ENCODE measurements around the gene MMP15. TPM values are rescaled to one million over a fixed set of nuclear protein-coding genes. Genes with fewer than 3 reads are reported as not detected.

MMP15 gene
- total and polyA plus RNA-seq, 2 of the 13 experiments (the other 11 are each of a cell fraction or from before 2014, with no cell fraction given) = 35.2 to 44.9 TPM

DNA sequence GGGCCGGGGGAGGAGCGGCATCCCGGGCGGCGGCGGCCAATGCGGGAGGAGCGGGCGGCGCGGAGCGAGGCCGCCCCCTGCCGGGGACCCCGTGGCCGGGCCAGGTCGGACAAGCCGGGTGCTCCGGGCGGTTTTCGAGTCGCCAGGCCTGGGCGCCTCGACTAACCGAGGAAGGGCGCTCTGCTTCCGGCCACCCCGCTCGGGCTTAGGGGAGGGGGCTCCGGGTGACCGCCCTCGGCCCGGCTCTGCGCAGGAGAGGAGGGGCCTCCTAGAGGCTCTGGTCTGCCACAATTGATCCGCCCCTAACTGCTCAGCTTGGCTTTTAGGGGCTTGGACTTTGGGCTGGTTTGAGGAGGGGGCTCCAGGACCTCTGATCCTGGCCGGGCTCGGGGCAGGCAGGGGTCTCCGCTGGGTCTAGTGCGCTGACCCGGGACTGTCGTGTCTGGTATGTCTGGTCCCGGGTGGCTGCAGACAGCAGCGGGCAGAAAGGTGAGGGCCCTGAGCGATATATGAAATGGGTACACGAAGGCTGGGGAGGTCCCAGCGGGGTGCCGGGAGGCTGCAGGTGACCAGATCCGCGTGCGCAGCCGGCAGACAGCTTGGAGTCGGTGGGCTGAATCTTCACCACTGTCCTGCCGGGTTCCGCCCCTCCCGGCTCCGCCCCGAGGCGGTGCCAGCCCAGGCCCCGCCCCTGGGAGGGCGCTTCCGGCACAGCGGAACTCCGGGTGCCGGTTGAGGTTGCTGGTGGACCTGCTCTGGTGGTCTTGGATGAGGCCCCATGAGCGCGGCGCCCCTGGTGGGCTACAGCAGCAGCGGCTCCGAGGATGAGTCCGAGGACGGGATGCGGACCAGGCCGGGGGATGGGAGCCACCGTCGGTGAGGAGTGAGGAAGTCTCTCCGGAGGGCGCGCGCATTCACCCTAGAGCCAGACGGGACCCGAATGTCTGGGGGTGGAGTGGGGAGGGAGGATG lies 24.6 kb upstream of the MMP15 start, which contains the start of gene USB1 (continued):
- TF ChIP-seq, protein P1, sequence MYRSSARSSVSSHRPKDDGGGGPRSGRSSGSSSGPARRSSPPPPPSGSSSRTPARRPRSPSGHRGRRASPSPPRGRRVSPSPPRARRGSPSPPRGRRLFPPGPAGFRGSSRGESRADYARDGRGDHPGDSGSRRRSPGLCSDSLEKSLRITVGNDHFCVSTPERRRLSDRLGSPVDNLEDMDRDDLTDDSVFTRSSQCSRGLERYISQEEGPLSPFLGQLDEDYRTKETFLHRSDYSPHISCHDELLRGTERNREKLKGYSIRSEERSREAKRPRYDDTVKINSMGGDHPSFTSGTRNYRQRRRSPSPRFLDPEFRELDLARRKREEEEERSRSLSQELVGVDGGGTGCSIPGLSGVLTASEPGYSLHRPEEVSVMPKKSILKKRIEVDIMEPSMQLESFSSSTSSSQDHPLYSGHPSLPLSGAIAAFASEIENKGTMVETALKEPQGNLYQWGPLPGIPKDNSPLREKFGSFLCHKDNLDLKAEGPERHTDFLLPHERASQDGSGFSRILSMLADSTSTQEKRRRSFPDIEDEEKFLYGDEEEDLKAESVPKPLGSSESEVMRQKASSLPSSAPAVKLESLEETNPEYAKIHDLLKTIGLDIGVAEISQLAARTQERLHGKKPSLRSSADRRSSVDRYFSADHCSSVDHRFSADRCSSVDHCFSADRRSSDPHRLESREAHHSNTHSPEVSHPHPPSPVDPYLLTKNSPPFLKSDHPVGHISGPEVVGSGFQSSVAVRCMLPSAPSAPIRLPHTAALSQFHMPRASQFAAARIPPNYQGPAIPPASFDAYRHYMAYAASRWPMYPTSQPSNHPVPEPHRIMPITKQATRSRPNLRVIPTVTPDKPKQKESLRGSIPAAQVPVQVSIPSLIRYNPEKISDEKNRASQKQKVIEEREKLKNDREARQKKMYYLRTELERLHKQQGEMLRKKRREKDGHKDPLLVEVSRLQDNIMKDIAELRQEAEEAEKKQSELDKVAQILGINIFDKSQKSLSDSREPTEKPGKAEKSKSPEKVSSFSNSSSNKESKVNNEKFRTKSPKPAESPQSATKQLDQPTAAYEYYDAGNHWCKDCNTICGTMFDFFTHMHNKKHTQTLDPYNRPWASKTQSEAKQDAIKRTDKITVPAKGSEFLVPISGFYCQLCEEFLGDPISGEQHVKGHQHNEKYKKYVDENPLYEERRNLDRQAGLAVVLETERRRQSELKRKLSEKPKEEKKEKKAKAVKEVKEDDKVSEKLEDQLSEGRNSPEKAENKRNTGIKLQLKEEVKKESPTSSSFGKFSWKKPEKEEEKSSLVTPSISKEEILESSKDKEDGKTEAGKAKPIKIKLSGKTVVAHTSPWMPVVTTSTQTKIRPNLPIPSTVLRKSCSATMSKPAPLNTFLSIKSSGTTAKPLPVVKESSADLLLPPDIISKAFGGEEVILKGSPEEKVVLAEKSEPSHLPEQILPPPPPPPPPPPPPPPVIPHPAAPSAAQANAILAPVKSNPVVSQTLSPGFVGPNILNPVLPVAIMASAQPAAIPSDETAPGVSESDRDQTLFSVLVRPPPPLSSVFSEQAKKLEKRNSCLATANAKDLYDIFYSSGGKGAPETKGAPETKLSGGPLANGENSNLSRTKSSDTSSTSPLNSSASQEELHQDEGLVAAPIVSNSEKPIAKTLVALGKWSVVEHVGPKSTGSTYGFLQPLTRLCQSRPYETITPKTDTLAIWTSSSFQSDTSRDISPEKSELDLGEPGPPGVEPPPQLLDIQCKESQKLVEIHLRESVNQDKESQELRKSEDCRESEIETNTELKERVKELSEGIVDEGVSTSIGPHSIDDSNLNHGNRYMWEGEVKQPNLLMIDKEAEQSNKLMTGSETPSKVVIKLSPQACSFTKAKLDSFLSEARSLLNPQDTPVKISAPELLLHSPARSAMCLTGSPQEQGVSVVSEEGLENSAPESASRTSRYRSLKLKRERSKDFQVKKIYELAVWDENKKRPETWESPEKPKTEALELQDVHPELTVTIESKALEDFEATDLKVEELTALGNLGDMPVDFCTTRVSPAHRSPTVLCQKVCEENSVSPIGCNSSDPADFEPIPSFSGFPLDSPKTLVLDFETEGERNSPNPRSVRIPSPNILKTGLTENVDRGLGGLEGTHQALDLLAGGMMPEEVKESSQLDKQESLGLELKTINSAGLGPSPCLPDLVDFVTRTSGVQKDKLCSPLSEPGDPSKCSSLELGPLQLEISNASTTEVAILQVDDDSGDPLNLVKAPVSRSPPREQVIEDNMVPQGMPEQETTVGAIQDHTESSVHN (CRISPR knock-in tag; IDR thresholded peaks at IDR 0.05) = peak; percentile 16; the same call in 1 of the 2 replicates
- TF ChIP-seq SETDB1 (CRISPR knock-in tag; IDR thresholded peaks at IDR 0.05; ENCODE audit: borderline replicate concordance) (no peak), MEIS2 (CRISPR knock-in tag; IDR thresholded peaks at IDR 0.05) (peak; percentile 80), FIP1L1 (IDR thresholded peaks at IDR 0.05; ENCODE audit: borderline replicate concordance, insufficient read depth, low read depth, low read length) (no peak), YY1 (IDR thresholded peaks at IDR 0.05; ENCODE audit: insufficient read depth, insufficient replicate concordance, low read depth, low read length) (peak; percentile 46), ZNF644 (CRISPR knock-in tag; IDR thresholded peaks at IDR 0.05; ENCODE audit: low read depth) (no peak), NFYC (CRISPR knock-in tag; IDR thresholded peaks at IDR 0.05) (no peak), TGIF2 (CRISPR knock-in tag; IDR thresholded peaks at IDR 0.05) (peak; percentile 54; the same call in 1 of the 2 replicates), PRMT3 (CRISPR knock-in tag; IDR thresholded peaks at IDR 0.05; ENCODE audit: borderline replicate concordance, low read depth) (no peak; the same call in 1 of the 2 replicates), MBD4 (IDR thresholded peaks at IDR 0.05; ENCODE audit: borderline replicate concordance, low read length) (no peak), ZNF672 (CRISPR knock-in tag; IDR thresholded peaks at IDR 0.05) (no peak), DPF2 (CRISPR knock-in tag; IDR thresholded peaks at IDR 0.05; ENCODE audit: borderline replicate concordance, low read depth) (no peak), SRF (IDR thresholded peaks at IDR 0.05; ENCODE audit: low read depth, low read length) (no peak)
- TF ChIP-seq, protein P2, sequence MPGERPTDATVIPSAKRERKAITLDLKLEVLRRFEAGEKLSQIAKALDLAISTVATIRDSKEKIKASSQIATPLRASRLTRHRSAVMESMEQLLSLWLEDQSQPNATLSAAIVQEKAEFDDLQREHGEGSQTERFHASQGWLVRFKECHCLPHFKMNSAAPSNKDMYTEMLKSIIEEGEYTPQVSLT (CRISPR knock-in tag; IDR thresholded peaks at IDR 0.05; ENCODE audit: borderline replicate concordance, low read depth) = 0 out of 2 replicates have a peak, but pooled peaks have one; percentile 50
- TF ChIP-seq, protein P3, sequence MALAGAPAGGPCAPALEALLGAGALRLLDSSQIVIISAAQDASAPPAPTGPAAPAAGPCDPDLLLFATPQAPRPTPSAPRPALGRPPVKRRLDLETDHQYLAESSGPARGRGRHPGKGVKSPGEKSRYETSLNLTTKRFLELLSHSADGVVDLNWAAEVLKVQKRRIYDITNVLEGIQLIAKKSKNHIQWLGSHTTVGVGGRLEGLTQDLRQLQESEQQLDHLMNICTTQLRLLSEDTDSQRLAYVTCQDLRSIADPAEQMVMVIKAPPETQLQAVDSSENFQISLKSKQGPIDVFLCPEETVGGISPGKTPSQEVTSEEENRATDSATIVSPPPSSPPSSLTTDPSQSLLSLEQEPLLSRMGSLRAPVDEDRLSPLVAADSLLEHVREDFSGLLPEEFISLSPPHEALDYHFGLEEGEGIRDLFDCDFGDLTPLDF (CRISPR knock-in tag; IDR thresholded peaks at IDR 0.05) = no peak; the same call in 1 of the 2 replicates
- TF ChIP-seq, protein P4, sequence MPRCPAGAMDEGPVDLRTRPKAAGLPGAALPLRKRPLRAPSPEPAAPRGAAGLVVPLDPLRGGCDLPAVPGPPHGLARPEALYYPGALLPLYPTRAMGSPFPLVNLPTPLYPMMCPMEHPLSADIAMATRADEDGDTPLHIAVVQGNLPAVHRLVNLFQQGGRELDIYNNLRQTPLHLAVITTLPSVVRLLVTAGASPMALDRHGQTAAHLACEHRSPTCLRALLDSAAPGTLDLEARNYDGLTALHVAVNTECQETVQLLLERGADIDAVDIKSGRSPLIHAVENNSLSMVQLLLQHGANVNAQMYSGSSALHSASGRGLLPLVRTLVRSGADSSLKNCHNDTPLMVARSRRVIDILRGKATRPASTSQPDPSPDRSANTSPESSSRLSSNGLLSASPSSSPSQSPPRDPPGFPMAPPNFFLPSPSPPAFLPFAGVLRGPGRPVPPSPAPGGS (CRISPR knock-in tag; IDR thresholded peaks at IDR 0.05) = no peak; the same call in 1 of the 2 replicates

Measured in HepG2 (cell line).